GM19372 (cell line): ENCODE results near the gene PTPRO.

ENCODE experiments used
- ATAC-seq: cut with Tn5 transposase; IDR thresholded peaks from one replicate; pipeline ENCODE4 v1.9.1; 2021; ENCODE audit warnings: mild to moderate bottlenecking, low read depth, moderate library complexity; ENCODE audit not compliant: unreplicated experiment

PTPRO gene

GRCh38 chr12:15520844-15521243, 198.5 kb downstream of the PTPRO start:
- no peak for ATAC-seq

DNA sequence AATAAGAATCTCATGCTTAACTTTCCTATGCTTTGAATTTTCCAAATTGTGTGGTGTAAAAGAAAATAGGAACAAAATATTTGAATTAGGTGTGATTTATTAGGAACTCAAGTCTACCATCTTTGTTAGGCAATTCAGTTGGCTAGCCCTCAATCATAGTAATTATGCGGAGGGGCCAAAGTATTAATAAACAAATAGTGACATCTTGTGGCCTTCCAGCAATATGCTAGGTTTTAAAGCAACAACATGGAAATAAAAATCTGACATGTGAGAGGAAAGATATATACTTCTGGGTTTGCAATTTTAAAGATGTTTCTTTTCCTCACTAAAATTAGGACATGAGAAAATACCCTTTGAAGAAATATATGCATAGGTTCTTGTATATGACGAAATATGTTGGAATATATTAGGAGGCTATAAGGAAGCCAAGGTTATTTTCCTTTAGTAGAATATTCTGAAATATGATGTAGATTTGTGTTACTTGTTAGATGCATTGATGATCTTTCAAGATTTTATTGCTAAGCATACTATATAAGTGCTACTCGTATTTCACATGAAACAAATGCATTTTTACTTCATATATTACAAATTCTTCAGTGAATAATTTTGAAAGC, 200.4 kb downstream of the PTPRO start:
- no peak for ATAC-seq

- no peak for ATAC-seq
Measured at GRCh38 chr12:15525441-15525840, 203.1 kb downstream of the PTPRO start.

GRCh38 chr12:15526033-15526432, 203.7 kb downstream of the PTPRO start:
- peak; percentile 100 for ATAC-seq

DNA sequence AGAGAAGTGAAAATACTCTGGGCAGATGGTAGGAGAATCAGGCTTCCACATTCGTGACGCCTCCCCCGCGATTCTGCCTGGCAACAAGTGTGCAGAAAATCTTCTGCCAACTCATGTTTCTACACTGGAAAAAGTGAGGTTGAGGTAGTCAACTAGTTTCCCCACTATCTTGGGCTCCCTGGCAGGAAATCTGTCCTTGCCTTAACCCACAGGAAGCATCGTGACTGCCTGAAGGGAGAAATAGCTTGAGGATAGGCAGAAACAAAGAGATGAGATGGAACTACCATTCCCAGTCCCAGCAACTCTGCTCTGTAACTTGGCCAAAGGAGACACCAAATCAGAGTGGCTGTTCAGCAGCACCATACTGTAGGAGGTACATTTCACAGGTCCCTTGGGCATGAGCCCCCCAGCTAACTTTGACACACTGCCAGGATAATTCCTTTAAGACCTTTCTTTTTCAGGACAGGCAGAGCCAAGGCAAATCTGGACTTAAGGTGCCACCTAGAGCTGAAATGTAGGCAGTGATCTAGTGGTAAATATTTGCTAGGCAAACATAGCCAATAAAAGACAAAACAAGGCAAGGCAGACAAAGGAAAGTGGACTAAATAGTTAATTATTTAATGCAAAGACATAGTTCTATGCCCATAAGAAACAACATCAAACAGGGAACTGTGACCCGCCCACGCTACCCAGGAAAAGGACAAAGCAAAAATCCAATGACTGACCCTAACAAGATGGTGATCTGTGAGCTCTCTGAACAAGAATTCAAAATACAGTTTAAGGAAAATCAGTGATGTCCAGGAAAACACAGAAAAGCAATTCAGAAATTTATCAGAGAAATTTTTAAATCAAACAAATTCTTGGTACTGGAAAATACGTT, 205.1 kb downstream of the PTPRO start:
- ATAC-seq = no peak

- ATAC-seq = no peak
Measured at GRCh38 chr12:15528666-15529065, 206.4 kb downstream of the PTPRO start.

DNA sequence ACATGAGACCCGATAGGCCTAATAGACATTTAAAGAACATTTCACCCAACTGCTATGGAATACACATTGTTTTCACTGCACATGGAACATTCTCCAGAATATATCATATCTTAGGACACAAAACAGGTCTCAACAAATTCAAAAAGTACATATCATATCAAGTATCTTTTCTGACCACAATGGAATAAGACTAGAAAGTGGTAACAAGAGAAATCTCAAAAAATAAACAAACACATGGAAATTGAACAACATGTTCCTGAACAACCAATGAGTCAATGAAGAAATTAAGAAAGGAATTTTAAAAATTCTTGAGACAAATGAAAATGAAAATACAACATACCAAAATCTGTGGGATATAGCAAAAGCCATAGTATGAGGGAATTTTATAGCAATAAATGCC, 208.1 kb downstream of the PTPRO start:
- ATAC-seq = no peak

- ATAC-seq = peak; percentile 54
Measured at GRCh38 chr12:15532364-15532977, 210.2 kb downstream of the PTPRO start.

GRCh38 chr12:15534322-15534721, 212.0 kb downstream of the PTPRO start:
- ATAC-seq = peak; percentile 90

DNA sequence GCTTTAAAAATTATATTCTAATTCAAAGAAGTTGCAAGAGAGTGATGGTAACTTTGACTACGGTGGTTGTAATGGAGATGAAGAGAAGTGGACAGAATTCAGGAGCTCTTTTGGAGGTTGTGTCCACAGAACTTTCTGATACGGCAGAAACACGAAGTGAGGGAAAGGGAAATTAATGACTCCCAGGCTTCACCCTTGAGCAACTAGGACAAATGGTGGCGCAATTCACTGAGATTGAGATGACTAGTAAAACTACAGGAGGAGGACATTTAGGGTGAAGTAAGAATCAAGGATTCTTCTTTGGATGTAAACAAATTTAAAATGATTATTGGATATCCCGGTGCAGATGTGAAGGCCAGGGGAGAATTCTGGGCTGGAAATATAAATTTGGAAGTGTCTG, 212.6 kb downstream of the PTPRO start:
- no peak for ATAC-seq

DNA sequence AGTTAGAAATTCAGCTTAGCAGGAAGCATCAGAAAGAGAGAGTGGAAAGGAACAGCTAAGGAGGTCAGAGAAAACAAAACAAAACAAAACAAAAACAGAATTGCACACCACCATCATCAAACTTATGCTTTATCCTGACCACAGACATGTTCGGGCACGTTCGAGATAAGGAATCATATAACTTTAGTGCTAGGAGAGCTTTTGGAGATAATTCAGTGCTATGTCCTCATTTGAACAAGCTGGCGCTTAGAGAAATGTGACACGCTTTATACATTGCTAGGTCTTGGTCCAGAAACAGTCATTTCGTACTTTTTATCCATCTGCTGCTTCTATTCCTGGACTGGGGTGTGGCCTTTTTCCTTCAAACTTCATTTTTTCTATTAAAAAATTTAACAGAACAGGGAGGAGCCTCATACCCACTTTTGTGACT, 213.1 kb downstream of the PTPRO start:
- ATAC-seq = no peak

DNA sequence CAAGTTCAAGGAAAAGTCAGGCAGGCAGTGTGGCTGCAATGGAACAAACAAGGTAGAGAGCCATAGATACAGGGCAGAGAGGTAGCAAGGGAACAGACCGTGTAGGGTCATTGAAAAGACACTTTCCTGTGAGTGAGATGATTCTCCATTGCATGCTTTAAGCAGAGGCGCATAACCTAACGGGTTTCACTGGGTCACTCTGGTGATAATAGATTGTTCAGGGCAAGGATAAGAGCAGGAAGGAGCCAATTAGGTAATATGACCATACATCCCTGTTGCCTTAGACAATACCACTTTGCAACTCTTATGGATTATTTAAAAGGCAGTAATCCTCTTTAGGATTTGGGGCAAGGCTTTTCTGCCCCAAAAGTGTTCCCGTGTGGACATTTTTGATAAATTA, 214.1 kb downstream of the PTPRO start:
- ATAC-seq = no peak

DNA sequence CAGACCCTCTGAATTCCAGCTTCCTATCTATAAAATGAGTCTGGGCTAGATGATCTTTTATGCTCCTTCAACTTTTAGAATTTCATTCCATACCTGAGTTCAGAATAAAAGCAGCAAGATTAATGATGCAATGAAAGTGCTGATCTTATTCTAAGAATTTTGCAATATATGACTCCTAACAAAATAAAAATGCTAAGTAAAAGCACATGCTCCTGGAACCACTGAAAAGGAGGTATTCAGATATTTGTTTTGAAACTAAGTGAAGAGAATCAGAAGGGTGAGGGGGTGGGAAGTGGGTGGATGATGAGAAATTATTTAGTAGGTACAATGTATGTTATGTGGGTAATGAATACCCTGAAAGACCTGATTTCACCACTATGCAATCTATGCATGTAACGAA, 216.6 kb downstream of the PTPRO start:
- no peak for ATAC-seq

GRCh38 chr12:15540005-15540404, 217.7 kb downstream of the PTPRO start:
- ATAC-seq = no peak

GRCh38 chr12:15540469-15540872, 218.2 kb downstream of the PTPRO start:
- no peak for ATAC-seq

GRCh38 chr12:15541996-15542631, 219.8 kb downstream of the PTPRO start:
- ATAC-seq = no peak

- no peak for ATAC-seq
Measured at GRCh38 chr12:15543347-15543746, 221.0 kb downstream of the PTPRO start.

- ATAC-seq = no peak
Measured at GRCh38 chr12:15544589-15544988, 222.3 kb downstream of the PTPRO start.

DNA sequence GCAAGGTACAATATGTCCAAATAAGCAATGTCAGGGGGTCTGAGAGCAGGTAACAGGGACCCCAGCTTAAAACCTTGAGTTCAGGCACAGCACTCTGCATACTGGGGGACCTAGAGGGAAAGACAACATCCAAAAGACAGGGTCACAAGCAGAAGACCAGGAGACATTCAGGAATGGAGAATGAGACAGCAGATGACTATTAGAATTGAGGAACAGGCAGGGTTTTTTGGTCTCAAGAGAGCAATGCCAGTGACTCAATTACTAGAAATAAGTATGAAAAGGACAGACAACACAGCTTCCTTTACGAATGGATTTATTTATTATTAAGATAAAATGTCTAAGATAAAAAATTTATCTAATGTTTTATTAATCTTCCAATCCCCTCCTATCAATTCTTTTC, 223.0 kb downstream of the PTPRO start:
- no peak for ATAC-seq

DNA sequence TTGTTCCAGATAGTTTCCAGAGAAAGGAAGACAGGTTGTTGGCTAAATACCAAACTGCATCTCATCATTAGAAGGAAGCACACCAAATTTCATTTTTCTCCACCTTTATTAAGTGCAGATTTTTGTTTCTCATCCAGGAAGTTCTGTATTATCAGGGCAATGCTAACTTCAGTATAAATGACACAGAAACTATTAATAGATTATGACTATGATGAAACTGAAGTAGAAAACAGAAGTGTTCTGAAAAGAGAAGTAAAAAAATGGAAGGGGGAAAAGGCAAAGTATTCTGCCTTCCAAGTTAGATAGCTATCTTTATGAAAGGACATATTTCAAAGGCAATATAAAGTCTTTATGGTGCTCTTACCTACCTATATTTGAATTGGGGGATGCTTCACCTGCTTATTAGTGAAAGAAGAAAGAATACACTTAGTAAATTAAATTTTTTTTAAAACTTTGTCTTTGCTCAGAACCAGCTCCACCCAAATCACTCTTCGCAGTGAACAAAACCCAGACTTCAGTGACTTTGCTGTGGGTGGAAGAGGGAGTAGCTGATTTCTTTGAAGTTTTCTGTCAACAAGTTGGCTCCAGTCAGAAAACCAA, 223.9 kb downstream of the PTPRO start:
- peak; percentile 67 for ATAC-seq

- no peak for ATAC-seq
Measured at GRCh38 chr12:15547063-15547462, 224.8 kb downstream of the PTPRO start.
